ENCODE measurements around the gene KIAA0408.

KIAA0408 gene

GRCh38 chr6:127489248-127489647 lies 30.1 kb upstream of the KIAA0408 start:
- no peak for DNase-seq (ENCODE audit: low spot score)
- in situ Hi-C loops (cut with MboI; ENCODE audit: low sequenced_read_pairs, unreplicated experiment), result no loop called here
- TF ChIP-seq CTCF (IDR thresholded peaks at IDR 0.05; ENCODE audit: borderline replicate concordance, control extremely low read depth, extremely low read depth, insufficient read depth, missing control alignments), result no peak

GRCh38 chr6:127486934-127487333 lies 27.7 kb upstream of the KIAA0408 start:
- in situ Hi-C loops (cut with MboI; ENCODE audit: low sequenced_read_pairs, unreplicated experiment), result no loop called here
- no peak for DNase-seq (ENCODE audit: low spot score)
- TF ChIP-seq CTCF (IDR thresholded peaks at IDR 0.05; ENCODE audit: borderline replicate concordance, control extremely low read depth, extremely low read depth, insufficient read depth, missing control alignments), result no peak

GRCh38 chr6:127484212-127484863 lies 25.1 kb upstream of the KIAA0408 start:
- peak; percentile 64 for DNase-seq (ENCODE audit: low spot score)
- in situ Hi-C loops (cut with MboI; ENCODE audit: low sequenced_read_pairs, unreplicated experiment), result no loop called here

GRCh38 chr6:127483399-127484055 lies 24.3 kb upstream of the KIAA0408 start:
- DNase-seq (ENCODE audit: low spot score), result no peak
- TF ChIP-seq CTCF (IDR thresholded peaks at IDR 0.05; ENCODE audit: borderline replicate concordance, control extremely low read depth, extremely low read depth, insufficient read depth, missing control alignments), result no peak
- in situ Hi-C loops (cut with MboI; ENCODE audit: low sequenced_read_pairs, unreplicated experiment), result no loop called here

More at GRCh38 chr6:127484212-127484863, 25.1 kb upstream of the KIAA0408 start:
- no peak for TF ChIP-seq CTCF (IDR thresholded peaks at IDR 0.05; ENCODE audit: borderline replicate concordance, control extremely low read depth, extremely low read depth, insufficient read depth, missing control alignments)

- in situ Hi-C loops (cut with MboI; ENCODE audit: low sequenced_read_pairs, unreplicated experiment), result no loop called here
- no peak for DNase-seq (ENCODE audit: low spot score)
- TF ChIP-seq CTCF (IDR thresholded peaks at IDR 0.05; ENCODE audit: borderline replicate concordance, control extremely low read depth, extremely low read depth, insufficient read depth, missing control alignments), result no peak
These were observed 23.1 kb upstream of the KIAA0408 start for GRCh38 chr6:127482325-127482724.

- no peak for DNase-seq (ENCODE audit: low spot score)
- no peak for TF ChIP-seq CTCF (IDR thresholded peaks at IDR 0.05; ENCODE audit: borderline replicate concordance, control extremely low read depth, extremely low read depth, insufficient read depth, missing control alignments)
- in situ Hi-C loops (cut with MboI; ENCODE audit: low sequenced_read_pairs, unreplicated experiment), result no loop called here
These were observed 22.4 kb upstream of the KIAA0408 start for GRCh38 chr6:127481628-127482027.

All from GM13976 (cell line).